Hepatocyte (in vitro differentiated cells): ENCODE measurements around the gene CETP.

Source experiments
- EZH2 ChIP-seq: fragments of 200-600 bp; sonication (generic); IDR thresholded peaks from 2 replicates; pipeline ENCODE4 v1.6.1; 2016; ENCODE audit warnings: antibody characterized with exemption, mild to moderate bottlenecking, borderline replicate concordance
- TF ChIP-seq, protein P1 (sequence below): fragments of 200-600 bp; sonication (generic); IDR thresholded peaks from 2 replicates; pipeline ENCODE4 v1.5.1; 2016; ENCODE audit warnings: antibody characterized with exemption, mild to moderate bottlenecking; ENCODE audit not compliant: poor library complexity

DNA sequence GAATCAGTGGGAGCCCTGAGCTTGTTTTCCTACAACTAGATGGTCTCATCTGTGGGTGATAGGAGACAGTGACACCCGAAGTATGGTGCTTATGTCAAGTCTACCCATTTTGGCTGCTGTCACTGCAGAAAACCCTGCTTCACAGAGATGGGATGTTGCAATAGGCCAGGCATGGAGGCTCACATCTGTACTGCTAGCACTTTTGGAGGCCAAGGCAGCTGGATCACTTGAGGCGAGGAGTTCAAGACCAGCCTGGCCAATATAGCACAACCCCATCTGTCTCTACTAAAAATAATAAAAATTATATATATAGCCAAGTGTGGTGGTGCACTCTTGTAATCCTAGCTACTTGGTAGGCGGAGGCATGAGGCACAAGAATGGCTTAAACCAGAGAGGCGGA lies 32.1 kb upstream of the CETP start:
- TF ChIP-seq, protein P1, sequence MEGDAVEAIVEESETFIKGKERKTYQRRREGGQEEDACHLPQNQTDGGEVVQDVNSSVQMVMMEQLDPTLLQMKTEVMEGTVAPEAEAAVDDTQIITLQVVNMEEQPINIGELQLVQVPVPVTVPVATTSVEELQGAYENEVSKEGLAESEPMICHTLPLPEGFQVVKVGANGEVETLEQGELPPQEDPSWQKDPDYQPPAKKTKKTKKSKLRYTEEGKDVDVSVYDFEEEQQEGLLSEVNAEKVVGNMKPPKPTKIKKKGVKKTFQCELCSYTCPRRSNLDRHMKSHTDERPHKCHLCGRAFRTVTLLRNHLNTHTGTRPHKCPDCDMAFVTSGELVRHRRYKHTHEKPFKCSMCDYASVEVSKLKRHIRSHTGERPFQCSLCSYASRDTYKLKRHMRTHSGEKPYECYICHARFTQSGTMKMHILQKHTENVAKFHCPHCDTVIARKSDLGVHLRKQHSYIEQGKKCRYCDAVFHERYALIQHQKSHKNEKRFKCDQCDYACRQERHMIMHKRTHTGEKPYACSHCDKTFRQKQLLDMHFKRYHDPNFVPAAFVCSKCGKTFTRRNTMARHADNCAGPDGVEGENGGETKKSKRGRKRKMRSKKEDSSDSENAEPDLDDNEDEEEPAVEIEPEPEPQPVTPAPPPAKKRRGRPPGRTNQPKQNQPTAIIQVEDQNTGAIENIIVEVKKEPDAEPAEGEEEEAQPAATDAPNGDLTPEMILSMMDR, result no peak
- no peak for TF ChIP-seq EZH2
